ENCODE data around the gene RBL2.
"Not testable (repeated sequence)": the region's sequence is repeated elsewhere in the genome, so short reads cannot be mapped to it uniquely, and the experiment has no call there.

RBL2 gene

GRCh38 chr16:53434377-53435065 is at the start of gene RBL2:
RBL2 (plus strand) TSS chr16:53434471; CDS start chr16:53434557, 86 bp downstream.
- peak; percentile 28 to 38 for DNase-seq

DNA sequence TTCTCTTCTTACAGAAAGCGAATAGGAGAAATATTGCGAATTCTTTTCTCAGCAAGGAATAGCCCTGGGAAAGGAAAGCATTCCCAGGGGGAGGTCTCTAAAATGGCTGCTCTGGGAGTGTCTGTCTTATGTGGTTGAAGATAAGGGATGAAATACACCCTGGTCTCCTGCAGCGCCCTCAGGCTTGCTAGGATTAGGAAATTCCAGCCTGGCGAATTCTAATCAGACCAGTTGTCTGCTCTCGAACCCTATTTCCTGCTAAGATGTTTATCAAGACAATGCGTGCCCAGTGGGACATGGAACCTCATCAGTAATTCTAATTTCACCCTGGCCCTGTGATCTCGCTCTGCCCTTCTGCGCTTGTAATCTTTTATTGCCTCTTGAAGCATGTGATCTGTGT is 49.7 kb upstream of the RBL2 start:
- DNase-seq: not testable (repeated sequence)

- DNase-seq: no peak
Observed at GRCh38 chr16:53404959-53405358, 29.3 kb upstream of the RBL2 start.

GRCh38 chr16:53412549-53412948 is 21.7 kb upstream of the RBL2 start:
- DNase-seq: no peak

DNA sequence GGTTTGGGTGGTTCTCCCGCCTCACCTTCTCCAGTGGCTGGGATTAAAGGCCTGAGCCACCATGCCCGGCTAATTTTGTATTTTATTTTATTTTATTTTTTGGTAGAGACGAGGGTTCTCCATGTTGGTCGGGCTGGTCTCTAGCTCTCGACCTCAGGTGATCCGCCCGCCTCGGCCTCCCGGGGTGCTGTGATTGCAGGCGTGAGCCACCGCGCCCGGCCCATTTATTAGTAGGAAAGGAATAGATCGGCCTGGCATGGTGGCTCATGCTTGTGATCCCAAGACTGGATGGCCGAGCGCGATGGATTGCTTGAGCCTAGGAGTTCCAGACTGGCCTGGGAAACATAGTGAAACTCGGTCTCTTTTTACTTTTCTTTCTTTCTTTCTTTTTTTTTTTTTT is 20.4 kb upstream of the RBL2 start:
- DNase-seq: no peak

DNA sequence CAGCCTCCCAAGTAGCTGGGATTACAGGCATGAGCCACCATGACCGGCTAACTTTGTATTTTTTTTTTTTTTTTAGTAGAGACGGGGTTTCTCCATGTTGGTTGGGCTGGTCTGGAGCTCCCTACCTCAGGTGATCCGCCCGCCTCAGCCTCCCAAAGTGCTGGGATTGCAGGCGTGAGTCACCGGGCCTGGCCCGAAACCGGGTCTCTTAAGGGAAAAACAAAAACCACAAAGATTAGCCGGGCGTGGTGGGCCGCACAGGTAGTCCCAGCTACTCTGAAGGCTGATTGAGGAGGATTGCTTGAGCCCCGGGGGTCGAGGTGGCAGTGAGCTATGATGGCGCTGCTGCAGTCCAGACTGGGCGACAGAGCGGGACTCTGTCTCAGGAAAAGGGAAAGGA is 19.9 kb upstream of the RBL2 start:
- no peak for DNase-seq

GRCh38 chr16:53415504-53415903 is 18.8 kb upstream of the RBL2 start:
- no peak for DNase-seq

- DNase-seq: no peak
Observed at GRCh38 chr16:53417011-53417410, 17.3 kb upstream of the RBL2 start.

- no peak for DNase-seq
Observed at GRCh38 chr16:53417976-53418375, 16.3 kb upstream of the RBL2 start.

DNA sequence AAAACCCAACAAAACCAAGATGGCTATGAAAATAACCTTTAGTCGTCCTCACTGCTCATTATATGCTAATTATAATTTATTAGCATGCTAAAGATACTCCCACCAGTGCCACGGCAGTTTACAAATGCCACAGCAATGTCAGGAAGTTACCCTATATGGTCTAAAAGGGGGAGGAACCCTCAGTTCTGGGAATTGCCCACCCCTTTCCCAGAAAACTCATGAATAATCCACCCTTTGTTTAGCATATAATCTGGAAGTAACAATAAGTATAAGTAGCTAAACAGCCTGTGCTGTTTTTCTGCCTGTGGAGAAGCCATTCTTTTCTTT is 14.9 kb upstream of the RBL2 start:
- DNase-seq: not testable (repeated sequence)

DNA sequence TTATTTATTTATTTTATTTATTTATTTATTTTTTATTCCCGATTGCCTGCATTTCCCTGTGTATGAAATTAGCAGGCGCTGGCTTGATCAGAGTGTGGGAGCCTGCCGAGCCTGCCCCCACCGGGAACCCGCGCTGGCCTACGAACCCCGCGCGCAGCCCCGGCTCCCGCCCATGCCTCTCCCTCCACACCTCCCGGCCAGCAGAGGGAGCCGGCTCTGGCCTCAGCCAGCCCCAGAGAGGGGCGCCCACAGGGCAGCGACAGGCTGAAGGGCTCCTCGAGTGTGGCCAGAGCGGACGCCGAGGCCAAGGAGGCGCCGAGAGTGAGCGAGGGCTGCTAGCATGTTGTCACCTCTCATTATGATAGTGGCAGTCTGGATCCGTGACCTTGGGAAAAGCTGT is 13.0 kb upstream of the RBL2 start:
- DNase-seq: no peak

GRCh38 chr16:53423968-53424367 is 10.3 kb upstream of the RBL2 start:
- not testable (repeated sequence) for DNase-seq

- DNase-seq: no peak
Observed at GRCh38 chr16:53428681-53429080, 5.6 kb upstream of the RBL2 start.

DNA sequence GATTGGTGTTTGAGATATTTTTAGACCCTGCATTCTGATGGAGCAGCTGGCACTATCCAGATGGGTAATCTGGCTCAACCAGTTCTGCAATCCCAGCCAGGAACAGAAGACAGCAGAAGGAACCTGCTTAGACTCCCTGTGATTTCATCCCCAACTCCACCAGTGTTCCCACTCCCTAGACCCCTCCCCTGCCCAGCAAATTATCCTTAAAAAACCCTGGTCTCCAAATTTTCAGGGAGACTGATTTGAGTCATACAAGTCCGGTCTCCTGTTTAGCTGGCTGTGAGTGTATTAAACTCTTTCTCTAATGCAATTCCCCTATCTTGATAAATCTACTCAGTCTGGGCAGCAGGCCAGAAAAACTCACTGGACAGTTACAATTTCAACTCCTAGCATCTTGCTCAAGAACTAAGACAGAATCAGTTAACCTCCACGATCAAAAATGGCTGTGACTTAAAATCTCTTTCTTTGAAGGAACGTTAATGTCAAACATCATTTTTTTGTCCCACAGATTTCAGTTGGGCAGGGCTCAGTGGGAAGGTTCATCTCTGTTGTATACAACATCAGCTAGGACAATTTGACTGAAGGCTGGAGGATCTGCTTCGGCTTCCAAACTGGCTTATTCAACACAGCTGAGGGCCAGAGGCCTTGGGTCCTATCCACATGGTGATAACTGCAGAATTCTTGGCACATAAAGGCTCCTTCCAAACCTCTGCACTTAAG is 4.9 kb upstream of the RBL2 start:
- no peak for DNase-seq

GRCh38 chr16:53430363-53430762 is 3.9 kb upstream of the RBL2 start:
- DNase-seq: no peak

- DNase-seq: no peak
Observed at GRCh38 chr16:53433509-53433908, 762 bp upstream of the RBL2 start.

DNA sequence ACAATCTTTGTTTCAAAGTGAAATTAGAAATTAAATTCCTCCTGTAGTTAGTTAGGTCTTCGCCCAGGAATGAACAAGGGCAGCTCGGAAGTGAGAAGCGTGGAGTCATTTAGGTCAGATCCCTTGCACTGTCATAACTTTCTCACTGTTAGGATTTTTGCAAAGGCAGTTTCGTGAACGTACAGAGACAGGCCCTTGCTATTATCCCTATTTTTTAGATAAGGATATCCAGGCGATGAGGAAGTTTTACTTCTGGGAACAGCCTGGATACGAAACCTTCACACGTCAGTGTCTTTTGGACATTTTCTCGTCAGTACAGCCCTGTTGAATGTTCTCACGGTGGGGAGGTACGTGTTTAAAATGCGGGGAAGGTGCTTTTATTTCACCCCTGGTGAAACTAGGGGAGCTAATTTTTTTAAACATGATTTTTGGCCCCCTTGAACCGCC is 318 bp upstream of the RBL2 start:
- no peak for DNase-seq

DNA sequence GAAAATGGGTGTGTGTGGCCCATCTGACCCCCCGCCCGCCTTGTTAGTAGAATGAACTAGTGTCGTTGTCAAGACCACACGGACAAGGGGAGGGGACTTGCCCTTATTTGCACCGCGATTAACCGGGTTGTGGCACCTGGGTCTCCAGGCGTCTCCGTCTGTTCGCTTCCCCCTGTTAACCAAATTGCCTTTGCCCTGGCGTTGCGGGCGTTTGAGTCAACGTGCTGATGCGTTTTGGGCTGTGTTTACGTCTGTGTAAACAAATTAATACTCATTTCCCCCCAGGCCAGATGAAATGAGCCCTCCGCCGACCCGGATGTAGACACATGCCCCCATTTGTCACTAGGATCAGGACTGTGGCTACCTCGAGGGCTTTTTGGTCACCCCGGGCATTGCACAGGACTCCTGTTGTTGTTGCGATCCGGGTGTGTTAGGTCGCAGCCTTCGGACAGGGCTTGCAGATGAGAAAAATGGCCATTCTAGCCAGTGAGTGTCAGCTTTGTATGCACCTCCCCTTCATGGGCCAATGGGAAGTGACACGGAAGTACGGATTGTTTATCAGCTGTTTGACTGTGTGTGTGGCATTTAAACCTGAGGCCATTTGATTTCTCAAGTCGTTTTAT is 906 bp downstream of the RBL2 start:
- peak; percentile 23 to 26 for DNase-seq

DNA sequence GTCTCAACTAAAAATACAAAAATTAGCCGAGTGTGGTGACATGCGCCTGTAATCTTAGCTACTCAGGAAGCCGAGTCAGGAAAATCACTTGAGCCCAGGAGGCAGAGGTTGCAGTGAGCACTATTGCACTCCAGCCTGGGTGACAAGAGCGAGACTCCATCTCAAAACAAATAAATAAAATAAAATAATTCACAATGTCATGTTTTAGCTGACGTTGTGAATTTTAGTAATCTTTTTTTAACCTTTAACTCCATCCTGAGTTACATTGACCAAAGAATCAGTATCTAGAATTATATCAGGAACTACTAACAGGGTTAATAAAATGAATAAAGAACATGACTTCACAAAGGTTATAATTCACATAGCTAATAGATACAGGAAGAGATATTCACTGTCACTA is 5.9 kb downstream of the RBL2 start:
- DNase-seq: no peak

GRCh38 chr16:53445534-53445933 is 11.3 kb downstream of the RBL2 start:
- no peak for DNase-seq

DNA sequence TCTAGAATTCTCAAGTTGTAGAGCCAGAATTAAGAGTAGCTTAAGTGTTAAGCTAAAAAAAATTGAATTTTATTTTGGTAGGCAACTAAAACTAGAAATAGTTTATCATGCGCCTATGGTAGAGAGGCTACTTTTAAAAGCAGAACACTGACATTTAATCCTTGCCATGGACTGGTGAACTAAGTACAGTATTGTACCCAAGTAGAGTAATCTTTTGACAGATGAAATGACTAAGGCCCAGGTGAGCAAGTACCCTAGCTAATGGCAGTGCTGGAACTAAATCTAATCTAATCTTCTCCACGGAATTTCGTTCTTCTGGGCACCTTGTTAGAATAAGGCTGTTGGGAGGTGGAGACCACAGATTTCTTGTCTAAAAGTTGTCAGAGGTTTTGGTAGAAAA is 11.8 kb downstream of the RBL2 start:
- DNase-seq: no peak

GRCh38 chr16:53449816-53450517 is 15.7 kb downstream of the RBL2 start:
- no peak for DNase-seq

DNA sequence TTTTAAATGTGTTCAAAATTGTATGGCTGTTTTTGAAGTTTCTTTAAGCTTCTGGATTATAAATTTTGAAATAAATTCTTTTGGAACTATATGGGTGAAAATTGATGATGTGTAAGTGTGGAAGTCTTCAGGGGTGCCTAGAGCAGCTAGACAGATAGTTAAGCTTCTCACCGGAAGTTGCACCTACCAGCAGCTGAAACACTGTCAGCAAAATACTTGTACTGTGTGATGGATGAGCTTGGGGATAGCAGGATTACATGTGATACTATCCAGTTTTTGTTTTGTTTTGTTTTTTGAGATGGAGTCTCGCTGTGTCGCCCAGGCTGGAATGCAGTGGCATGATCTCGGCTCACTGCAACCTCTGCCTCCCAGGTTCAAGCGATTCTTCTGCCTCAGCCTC is 19.7 kb downstream of the RBL2 start:
- no peak for DNase-seq

GRCh38 chr16:53456625-53457024 is 22.4 kb downstream of the RBL2 start:
- no peak for DNase-seq

All from NCI-H1930 (cell line).